Stomach smooth muscle (tissue), 2 donors: Measurements from ENCODE around the gene ZCCHC2.

Experiments used
- H3K27ac ChIP-seq: one replicate; pipeline ENCODE4 v1.7.0; 2013; ENCODE audit warnings: mild to moderate bottlenecking, low read length, inconsistent platforms
- H3K27me3 ChIP-seq, 2 donors: one replicate each; pipeline ENCODE4 v1.7.0; 2013; ENCODE audit warnings: low read length in 2 of 2; ENCODE audit not compliant: insufficient read depth in 2 of 2, control insufficient read depth in 1 of 2
- H3K36me3 ChIP-seq, 2 donors: one replicate each; pipeline ENCODE4 v1.7.0; 2013; ENCODE audit warnings: low read length in 2 of 2; ENCODE audit not compliant: control insufficient read depth in 2 of 2, insufficient read depth in 2 of 2
- H3K4me1 ChIP-seq: one replicate; pipeline ENCODE4 v1.7.0; 2013; ENCODE audit warnings: low read length; ENCODE audit not compliant: control insufficient read depth, insufficient read depth
- H3K4me3 ChIP-seq, 2 donors: one replicate each; pipeline ENCODE4 v1.7.0; 2013; ENCODE audit warnings: low read length in 2 of 2
- H3K9ac ChIP-seq, 2 donors: one replicate each; pipeline ENCODE4 v1.7.0; 2013; ENCODE audit warnings: low read length in 2 of 2, mild to moderate bottlenecking in 1 of 2
- H3K9me3 ChIP-seq, 2 donors: one replicate each; pipeline ENCODE4 v1.7.0; 2013; ENCODE audit warnings: low read length in 2 of 2; ENCODE audit not compliant: control insufficient read depth in 2 of 2
- donor health status: healthy.
- donor health status: Pancreatic carcinoma.

The ZCCHC2 gene

GRCh38 chr18:62610351-62610700, 87.5 kb downstream of the ZCCHC2 start:
- peak overlapping the region in 1 of 2 donors; percentile 35 for H3K4me3 ChIP-seq
- peaks cover 2 to 4% of the 10 kb centered on the region in 2 donors for H3K9me3 ChIP-seq
- no peak overlapping the region for H3K27ac ChIP-seq
- peaks cover 11% of the 10 kb centered on the region for H3K4me1 ChIP-seq
- peaks cover 0 to 4% of the 10 kb centered on the region in 2 donors for H3K27me3 ChIP-seq
- H3K36me3 ChIP-seq = no peaks in the 10 kb centered on the region
- H3K9ac ChIP-seq = no peak overlapping the region

- peak overlapping the region in 1 of 2 donors; percentile 15 for H3K9ac ChIP-seq
- no peaks in the 10 kb centered on the region for H3K36me3 ChIP-seq
- H3K27me3 ChIP-seq = peaks cover 0 to 4% of the 10 kb centered on the region in 2 donors
- no peak overlapping the region for H3K27ac ChIP-seq
- peaks cover 11% of the 10 kb centered on the region for H3K4me1 ChIP-seq
- peak overlapping the region; percentile 19 to 35 for H3K4me3 ChIP-seq
- peaks cover 2 to 4% of the 10 kb centered on the region in 2 donors for H3K9me3 ChIP-seq
Observed at GRCh38 chr18:62610701-62611411, 88.0 kb downstream of the ZCCHC2 start.

- peaks cover 0 to 6% of the 10 kb centered on the region in 2 donors for H3K27me3 ChIP-seq
- peaks cover 13% of the 10 kb centered on the region for H3K4me1 ChIP-seq
- H3K36me3 ChIP-seq = no peaks in the 10 kb centered on the region
- no peak overlapping the region for H3K27ac ChIP-seq
- H3K4me3 ChIP-seq = no peak overlapping the region
- peaks cover 2 to 4% of the 10 kb centered on the region in 2 donors for H3K9me3 ChIP-seq
- H3K9ac ChIP-seq = no peak overlapping the region
Observed at GRCh38 chr18:62611453-62612288, 88.8 kb downstream of the ZCCHC2 start.

DNA sequence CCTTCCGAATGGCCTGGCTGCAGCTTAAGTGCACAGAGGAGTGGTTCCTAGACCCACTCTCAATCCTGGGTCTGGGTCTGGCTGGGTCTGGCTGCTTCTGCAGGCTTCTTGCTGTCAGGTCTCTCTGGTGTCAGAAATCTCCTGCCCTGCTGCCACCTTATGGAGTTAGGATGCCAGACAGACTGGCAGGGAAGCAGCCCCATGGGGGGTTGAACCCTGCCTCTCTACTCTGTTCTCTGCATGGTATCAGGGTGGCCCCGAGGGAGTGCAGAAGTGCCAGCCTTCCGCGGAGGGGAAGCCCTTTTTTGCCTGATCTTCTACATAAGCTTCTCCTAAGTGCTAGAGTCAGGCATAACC, 89.4 kb downstream of the ZCCHC2 start:
- Histone ChIP-seq H3K27me3 (peaks cover 0 to 7% of the 10 kb centered on the region in 2 donors), H3K36me3 (no peaks in the 10 kb centered on the region), H3K9ac (no peak overlapping the region), H3K27ac (no peak overlapping the region), H3K4me3 (no peak overlapping the region), H3K9me3 (peaks cover 2 to 4% of the 10 kb centered on the region in 2 donors), H3K4me1 (peaks cover 13% of the 10 kb centered on the region)

- no peak overlapping the region for H3K27ac ChIP-seq
- no peak overlapping the region for H3K4me3 ChIP-seq
- H3K4me1 ChIP-seq = peaks cover 13% of the 10 kb centered on the region
- H3K27me3 ChIP-seq = peaks cover 0 to 7% of the 10 kb centered on the region in 2 donors
- H3K36me3 ChIP-seq = no peaks in the 10 kb centered on the region
- no peak overlapping the region for H3K9ac ChIP-seq
- peaks cover 0 to under 1% of the 10 kb centered on the region in 2 donors for H3K9me3 ChIP-seq
Observed at GRCh38 chr18:62612776-62613175, 90.0 kb downstream of the ZCCHC2 start.

- H3K4me1 ChIP-seq = peaks cover 13% of the 10 kb centered on the region
- no peak overlapping the region for H3K9ac ChIP-seq
- H3K27ac ChIP-seq = no peak overlapping the region
- no peaks in the 10 kb centered on the region for H3K36me3 ChIP-seq
- no peaks in the 10 kb centered on the region for H3K9me3 ChIP-seq
- peaks cover 0 to 7% of the 10 kb centered on the region in 2 donors for H3K27me3 ChIP-seq
- H3K4me3 ChIP-seq = no peak overlapping the region
Observed at GRCh38 chr18:62614494-62614893, 91.7 kb downstream of the ZCCHC2 start.

DNA sequence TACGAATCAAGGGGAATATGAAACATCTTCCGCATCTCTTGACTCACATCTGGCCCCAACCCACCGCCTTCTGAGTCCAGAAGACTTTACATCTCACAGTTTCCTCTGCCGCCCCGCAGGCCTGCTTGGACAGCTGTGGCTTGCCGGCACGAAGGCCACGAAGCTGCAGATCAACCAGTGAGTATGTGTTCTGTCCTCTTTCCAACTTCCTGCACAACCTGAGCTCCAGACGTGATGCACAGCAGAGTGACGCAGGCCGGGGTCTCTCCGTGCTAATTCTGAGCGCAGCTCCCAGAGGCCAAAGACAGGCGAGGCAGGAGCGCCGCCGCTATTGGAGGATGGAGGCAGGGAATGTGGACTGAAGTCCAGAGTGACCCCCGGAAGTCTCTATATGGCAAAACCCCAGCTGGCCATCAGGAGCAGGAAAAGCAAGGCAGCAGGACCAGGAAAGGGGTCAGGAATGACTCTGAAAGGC, 93.5 kb downstream of the ZCCHC2 start:
- H3K4me1 ChIP-seq = peaks cover 6% of the 10 kb centered on the region
- no peaks in the 10 kb centered on the region for H3K36me3 ChIP-seq
- H3K4me3 ChIP-seq = no peak overlapping the region
- H3K9ac ChIP-seq = no peak overlapping the region
- H3K27me3 ChIP-seq = peaks cover 0 to 7% of the 10 kb centered on the region in 2 donors
- no peaks in the 10 kb centered on the region for H3K9me3 ChIP-seq
- no peak overlapping the region for H3K27ac ChIP-seq

DNA sequence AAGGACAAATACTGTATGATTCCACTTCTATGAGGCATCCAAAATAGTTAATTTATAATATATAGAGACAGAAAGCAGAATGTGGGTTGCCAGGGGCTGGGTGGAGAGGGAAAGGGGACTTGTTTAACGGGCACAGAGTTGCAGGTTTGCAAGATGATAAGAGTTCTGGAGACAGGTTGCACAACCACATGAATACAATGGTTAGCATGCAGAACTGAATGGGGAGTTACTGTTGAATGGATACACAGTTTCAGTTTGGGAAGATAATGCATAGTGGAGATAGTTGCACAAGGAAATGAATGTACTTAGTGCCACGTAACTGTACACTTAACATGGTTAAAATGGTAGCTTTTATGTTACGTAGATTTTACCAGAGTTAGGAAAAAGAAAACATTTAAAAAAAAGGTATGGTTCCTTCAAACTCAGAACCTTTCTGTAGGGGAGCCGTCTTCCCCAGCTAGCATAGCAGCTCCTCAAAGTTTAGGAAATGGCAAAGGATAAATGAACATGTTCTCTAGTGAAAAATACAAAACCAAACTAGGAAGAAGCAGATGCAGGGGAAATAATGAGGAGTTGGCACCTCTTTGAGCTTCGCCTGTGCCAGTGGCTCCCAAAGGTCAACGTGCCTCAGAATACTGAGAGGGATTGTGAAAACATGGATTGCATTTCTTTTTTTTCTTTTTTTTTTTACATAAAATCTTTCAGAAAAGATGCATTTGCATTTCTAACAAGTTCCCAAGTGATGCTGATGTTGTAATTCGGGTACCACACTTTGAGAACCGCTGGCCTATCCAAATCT, 95.2 kb downstream of the ZCCHC2 start:
- Histone ChIP-seq H3K27me3 (peaks cover 0 to 3% of the 10 kb centered on the region in 2 donors), H3K9me3 (no peaks in the 10 kb centered on the region), H3K4me1 (peaks cover 2% of the 10 kb centered on the region), H3K4me3 (no peak overlapping the region), H3K36me3 (no peaks in the 10 kb centered on the region), H3K9ac (no peak overlapping the region), H3K27ac (no peak overlapping the region)

- no peaks in the 10 kb centered on the region for H3K9me3 ChIP-seq
- no peak overlapping the region for H3K4me3 ChIP-seq
- no peaks in the 10 kb centered on the region for H3K36me3 ChIP-seq
- peaks cover 2% of the 10 kb centered on the region for H3K4me1 ChIP-seq
- H3K27ac ChIP-seq = no peak overlapping the region
- peaks cover 0 to 3% of the 10 kb centered on the region in 2 donors for H3K27me3 ChIP-seq
- H3K9ac ChIP-seq = no peak overlapping the region
Observed at GRCh38 chr18:62618735-62619134, 95.9 kb downstream of the ZCCHC2 start.

DNA sequence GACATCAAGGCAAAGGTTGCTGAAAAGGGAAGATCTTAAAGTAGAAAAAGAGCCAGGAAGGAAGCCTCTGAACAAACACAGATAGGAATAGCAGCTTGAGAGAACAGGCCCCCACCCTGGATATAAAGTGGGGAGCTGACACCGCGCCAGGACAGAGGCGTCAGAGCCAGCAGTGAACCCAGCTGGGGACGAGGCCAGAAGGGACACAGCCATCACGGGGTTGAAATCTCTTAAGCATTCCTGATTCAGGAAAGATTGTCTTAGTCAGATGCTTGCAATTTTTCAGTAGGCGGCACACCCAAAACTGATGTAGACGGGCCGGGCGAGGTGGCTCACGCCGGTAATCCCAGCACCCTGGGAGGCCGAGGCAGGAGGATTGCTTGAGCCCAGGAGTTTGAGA, 98.7 kb downstream of the ZCCHC2 start:
- no peak overlapping the region for H3K27ac ChIP-seq
- no peak overlapping the region for H3K4me3 ChIP-seq
- H3K4me1 ChIP-seq = no peaks in the 10 kb centered on the region
- H3K9me3 ChIP-seq = no peaks in the 10 kb centered on the region
- H3K9ac ChIP-seq = no peak overlapping the region
- H3K27me3 ChIP-seq = peaks cover 0 to 2% of the 10 kb centered on the region in 2 donors
- H3K36me3 ChIP-seq = no peaks in the 10 kb centered on the region
